ENCODE results near the gene MYO5A. TPM values are rescaled to one million over a fixed set of nuclear protein-coding genes. Genes with fewer than 3 reads are reported as not detected.

Gene MYO5A
- total RNA-seq, 4 donors from 2014 or later = 5.8 to 51.2 (median 10.2) TPM

- intact Hi-C loops (cut with DNase I; ENCODE audit: low total_unique reads) (loop anchor here (10.0 kb wide), 1 partner anchor 220 kb away; no protein-coding TSS in a partner anchor), in situ Hi-C loops (cut with MboI; ENCODE audit: low sequenced_read_pairs in 4 of 4) (no loop called here)
- no peaks in the 10 kb centered on the region for H3K9me3 ChIP-seq
- no peaks in the 10 kb centered on the region for H3K36me3 ChIP-seq
- peak overlapping the region in 1 of 4 donors; percentile 1 for H3K4me3 ChIP-seq
- TF ChIP-seq CTCF (IDR thresholded peaks at IDR 0.05 in 4 of 5, conservative IDR thresholded peaks at IDR 0.05 in 1 of 5) (no peak), POLR2A (IDR thresholded peaks at IDR 0.05) (no peak)
- DNase-seq (no peak), ATAC-seq (peak; percentile 54 to 67)
- H3K4me1 ChIP-seq = peaks cover 33 to 68% of the 10 kb centered on the region in 2 donors
- no peaks in the 10 kb centered on the region for H3K27me3 ChIP-seq
- H3K27ac ChIP-seq = peak overlapping the region; percentile 76 to 91 (median 83)
These were observed 103.7 kb downstream of the MYO5A start for GRCh38 chr15:52424856-52425431.

GRCh38 chr15:52423852-52424251, 104.8 kb downstream of the MYO5A start:
- TF ChIP-seq CTCF (IDR thresholded peaks at IDR 0.05 in 4 of 5, conservative IDR thresholded peaks at IDR 0.05 in 1 of 5) (no peak), POLR2A (IDR thresholded peaks at IDR 0.05) (no peak)
- peak; percentile 80 to 92 for ATAC-seq
- no peak for DNase-seq
- intact Hi-C loops (cut with DNase I; ENCODE audit: low total_unique reads) = loop anchor here (10.0 kb wide), 1 partner anchor 221 kb away; no protein-coding TSS in a partner anchor
- no peaks in the 10 kb centered on the region for H3K27me3 ChIP-seq
- H3K4me3 ChIP-seq = no peak overlapping the region
- H3K36me3 ChIP-seq = no peaks in the 10 kb centered on the region
- peak overlapping the region; percentile 76 to 91 (median 83) for H3K27ac ChIP-seq
- no peaks in the 10 kb centered on the region for H3K9me3 ChIP-seq
- in situ Hi-C loops (cut with MboI; ENCODE audit: low sequenced_read_pairs in 4 of 4) = no loop called here
- H3K4me1 ChIP-seq = peaks cover 33 to 67% of the 10 kb centered on the region in 2 donors

GRCh38 chr15:52422001-52422400, 106.7 kb downstream of the MYO5A start:
- TF ChIP-seq CTCF (IDR thresholded peaks at IDR 0.05 in 4 of 5, conservative IDR thresholded peaks at IDR 0.05 in 1 of 5) (no peak), POLR2A (IDR thresholded peaks at IDR 0.05) (no peak)
- Histone ChIP-seq H3K27me3 (no peaks in the 10 kb centered on the region), H3K4me1 (peaks cover 28 to 52% of the 10 kb centered on the region in 2 donors), H3K4me3 (no peak overlapping the region), H3K27ac (peak overlapping the region; percentile 76 to 91 (median 83)), H3K36me3 (no peaks in the 10 kb centered on the region), H3K9me3 (no peaks in the 10 kb centered on the region)
- in situ Hi-C loops (cut with MboI; ENCODE audit: low sequenced_read_pairs in 4 of 4) = no loop called here
- ATAC-seq = no peak
- DNase-seq = no peak
- intact Hi-C loops (cut with DNase I; ENCODE audit: low total_unique reads) = loop anchor here (10.0 kb wide), 1 partner anchor 223 kb away; no protein-coding TSS in a partner anchor

- Histone ChIP-seq H3K9me3 (no peaks in the 10 kb centered on the region), H3K4me3 (no peak overlapping the region), H3K36me3 (no peaks in the 10 kb centered on the region), H3K27ac (peak overlapping the region in 2 of 4 donors; percentile 80 to 91), H3K27me3 (no peaks in the 10 kb centered on the region), H3K4me1 (peaks cover 19 to 42% of the 10 kb centered on the region in 2 donors)
- DNase-seq (no peak), ATAC-seq (no peak)
- intact Hi-C loops (cut with DNase I; ENCODE audit: low total_unique reads) = loop anchor here (10.0 kb wide), 1 partner anchor 224 kb away; no protein-coding TSS in a partner anchor
- in situ Hi-C loops (cut with MboI; ENCODE audit: low sequenced_read_pairs in 4 of 4) = no loop called here
- no peak for TF ChIP-seq POLR2A (IDR thresholded peaks at IDR 0.05)
- TF ChIP-seq CTCF (IDR thresholded peaks at IDR 0.05 in 4 of 5, conservative IDR thresholded peaks at IDR 0.05 in 1 of 5) = no peak
These were observed 107.7 kb downstream of the MYO5A start for GRCh38 chr15:52421029-52421428.

All from gastrocnemius medialis (tissue), 4 donors.